H1 (cell line): ENCODE measurements around the gene KBTBD12. TPM values are rescaled to one million over a fixed set of nuclear protein-coding genes. Genes with fewer than 3 reads are reported as not detected.

Experiments used
- CTCF ChIA-PET: fragments of 300-600 bp; sonication (Branson Sonifier 250); formaldehyde crosslinking; loops from one replicate; lab custom pipeline; 2021; ENCODE audit not compliant: partially characterized antibody; lab: Charles Lee
- POLR2A ChIA-PET: fragments of 300-600 bp; sonication (Branson Sonifier 250); formaldehyde crosslinking; loops from one replicate; lab custom pipeline; 2021; ENCODE audit warnings: inconsistent platforms; ENCODE audit not compliant: partially characterized antibody; lab: Charles Lee
- DNase-seq, 2 experiments: peaks; one replicate each; pipeline versions ENCODE4 v3.0.0 to v3.0.0-alpha.2; 2010 to 2022; ENCODE audit warnings: low spot score in 2 of 2, low read depth in 1 of 2, mixed read lengths in 1 of 2
- FAIRE-seq: peaks from 2 replicates; lab custom pipeline; 2011; peaks lifted over from hg19 to GRCh38; lab: Jason Lieb, UNC
- H2AFZ ChIP-seq: 2 replicates; pipeline ENCODE4 v1.8.1; 2012; ENCODE audit warnings: low read length, inconsistent platforms
- H2AK5ac ChIP-seq: 2 replicates; pipeline ENCODE4 v1.6.1; 2013; ENCODE audit warnings: low read depth, low read length
- H2BK120ac ChIP-seq: replicated peaks from 2 replicates; pipeline ENCODE3; 2013; ENCODE audit warnings: low read depth, low read length, inconsistent platforms
- H2BK12ac ChIP-seq: 2 replicates; pipeline ENCODE4 v1.6.1; 2013; ENCODE audit warnings: low read depth, low read length
- H2BK15ac ChIP-seq: 2 replicates; pipeline ENCODE4 v1.6.1; 2013; ENCODE audit warnings: low read length
- H2BK20ac ChIP-seq: 2 replicates; pipeline ENCODE4 v1.6.1; 2013; ENCODE audit warnings: low read length
- H2BK5ac ChIP-seq: 2 replicates; pipeline ENCODE4 v1.6.1; 2013; ENCODE audit warnings: low read depth, low read length
- H3K14ac ChIP-seq: 2 replicates; pipeline ENCODE4 v1.6.1; 2013; ENCODE audit warnings: inconsistent platforms; ENCODE audit not compliant: insufficient read length
- H3K18ac ChIP-seq: 2 replicates; pipeline ENCODE4 v1.6.1; 2013; ENCODE audit warnings: low read length; ENCODE audit errors: extremely low read depth
- H3K23ac ChIP-seq: 2 replicates; pipeline ENCODE4 v1.6.1; 2013; ENCODE audit warnings: inconsistent platforms; ENCODE audit not compliant: insufficient read length
- H3K23me2 ChIP-seq: 2 replicates; pipeline ENCODE4 v1.6.1; 2013; ENCODE audit warnings: low read depth, low read length
- H3K27ac ChIP-seq: 2 replicates; pipeline ENCODE4 v1.6.1; 2011; ENCODE audit warnings: low read depth, low read length, inconsistent platforms
- H3K27me3 ChIP-seq, 4 experiments: replicated peaks in 1 of 4; 1 replicate in 1 of 4; 2 replicates in 3 of 4; pipeline versions ENCODE4 v1.6.1 to v1.8.1; 2011 to 2013; ENCODE audit warnings: low read length in 3 of 4, mild to moderate bottlenecking in 3 of 4, inconsistent platforms in 2 of 4, mixed read lengths in 2 of 4, moderate library complexity in 1 of 4; ENCODE audit not compliant: control insufficient read depth in 3 of 4, insufficient read depth in 3 of 4; ENCODE audit errors: extremely low read depth in 1 of 4
- H3K36me3 ChIP-seq, 4 experiments: 2 replicates each; pipeline versions ENCODE4 v1.6.1 to v1.8.1; 2011 to 2013; ENCODE audit warnings: mild to moderate bottlenecking in 4 of 4, low read length in 3 of 4, moderate library complexity in 2 of 4, control low read depth in 1 of 4, inconsistent platforms in 1 of 4; ENCODE audit not compliant: insufficient read depth in 4 of 4, control insufficient read depth in 2 of 4
- H3K4ac ChIP-seq: replicated peaks from 2 replicates; pipeline ENCODE3; 2013; ENCODE audit warnings: low read length, low read depth, mixed read lengths, inconsistent platforms; ENCODE audit not compliant: insufficient read length
- H3K4me1 ChIP-seq, 4 experiments: replicated peaks in 1 of 4; 1 replicate in 1 of 4; 2 replicates in 3 of 4; pipeline versions ENCODE4 v1.6.1 to v1.8.1; 2011 to 2013; ENCODE audit warnings: low read length in 3 of 4, inconsistent platforms in 2 of 4, mixed read lengths in 1 of 4; ENCODE audit not compliant: insufficient read depth in 4 of 4, control insufficient read depth in 3 of 4
- H3K4me2 ChIP-seq, 2 experiments: 2 replicates each; pipeline versions ENCODE4 v1.6.1 to v1.8.1; 2011 to 2013; ENCODE audit warnings: low read depth in 2 of 2, low read length in 2 of 2, control low read depth in 1 of 2, inconsistent platforms in 1 of 2, mild to moderate bottlenecking in 1 of 2; ENCODE audit not compliant: insufficient read depth in 1 of 2
- H3K4me3 ChIP-seq, 4 experiments: fragments of 200-600, 300-600 bp in 1 of 4; sonication (generic), shearing (Covaris generic), sonication (Bioruptor Twin) in 1 of 4; 2 replicates each; pipeline versions ENCODE4 v1.5.1 to v1.8.1; 2011 to 2016; ENCODE audit warnings: low read length in 4 of 4, low read depth in 3 of 4, control low read depth in 2 of 4, inconsistent platforms in 2 of 4, mild to moderate bottlenecking in 2 of 4, mixed read lengths in 1 of 4, moderate library complexity in 1 of 4; ENCODE audit not compliant: insufficient read depth in 2 of 4; ENCODE audit errors: extremely low read depth in 1 of 4
- H3K56ac ChIP-seq: replicated peaks from 2 replicates; pipeline ENCODE3; 2013; ENCODE audit warnings: low read depth, mild to moderate bottlenecking, mixed read lengths, low read length, inconsistent platforms; ENCODE audit not compliant: insufficient read length
- H3K79me1 ChIP-seq: 2 replicates; pipeline ENCODE4 v1.6.1; 2013; ENCODE audit warnings: low read depth, low read length, control low read depth
- H3K79me2 ChIP-seq, 2 experiments: 2 replicates each; pipeline versions ENCODE4 v1.6.1 to v1.8.1; 2012 to 2013; ENCODE audit warnings: low read length in 2 of 2, mild to moderate bottlenecking in 2 of 2, inconsistent platforms in 1 of 2; ENCODE audit not compliant: insufficient read depth in 2 of 2, control insufficient read depth in 1 of 2
- H3K9ac ChIP-seq, 4 experiments: replicated peaks in 1 of 4; 1 replicate in 1 of 4; 2 replicates in 3 of 4; pipeline versions ENCODE4 v1.6.1 to v1.8.1; 2011 to 2013; ENCODE audit warnings: low read depth in 3 of 4, low read length in 3 of 4, control low read depth in 2 of 4, mild to moderate bottlenecking in 2 of 4, moderate library complexity in 2 of 4, inconsistent platforms in 1 of 4; ENCODE audit errors: extremely low read depth in 1 of 4
- H3K9me3 ChIP-seq, 2 experiments: 2 replicates each; pipeline versions ENCODE4 v1.6.1 to v1.8.1; 2012 to 2013; ENCODE audit warnings: mild to moderate bottlenecking in 2 of 2, moderate library complexity in 2 of 2, control low read depth in 1 of 2, inconsistent platforms in 1 of 2, low read depth in 1 of 2, low read length in 1 of 2, mixed read lengths in 1 of 2; ENCODE audit not compliant: insufficient read depth in 2 of 2
- H4K20me1 ChIP-seq, 2 experiments: replicated peaks in 1 of 2; 2 replicates each; pipeline versions ENCODE3 to v1.8.1; 2011 to 2013; ENCODE audit warnings: inconsistent platforms in 2 of 2, low read length in 2 of 2, mild to moderate bottlenecking in 1 of 2; ENCODE audit not compliant: insufficient read depth in 2 of 2, control insufficient read depth in 1 of 2
- H4K5ac ChIP-seq: 2 replicates; pipeline ENCODE4 v1.6.1; 2013; ENCODE audit warnings: low read length, low read depth, mixed read lengths, inconsistent platforms; ENCODE audit not compliant: insufficient read length
- H4K8ac ChIP-seq: 2 replicates; pipeline ENCODE4 v1.8.0; 2013; ENCODE audit warnings: mild to moderate bottlenecking, moderate library complexity, low read length, inconsistent platforms; ENCODE audit not compliant: insufficient read depth; ENCODE audit errors: extremely low read depth
- H4K91ac ChIP-seq: replicated peaks from 2 replicates; pipeline ENCODE3; 2013; ENCODE audit warnings: low read length, mixed read lengths, inconsistent platforms; ENCODE audit not compliant: insufficient read length
- ASH2L ChIP-seq: fragments of 200-600, 300-600 bp; sonication (generic); IDR thresholded peaks from one replicate; pipeline ENCODE4 v1.7.1; 2017; ENCODE audit warnings: low read length
- BACH1 ChIP-seq: IDR thresholded peaks from 2 replicates; pipeline ENCODE4 v1.6.1; 2012; ENCODE audit warnings: low read length, improper control_type of control experiment
- BCL11A ChIP-seq, 2 experiments: IDR thresholded peaks; one replicate each; pipeline ENCODE4 v1.6.1; 2011; ENCODE audit warnings: low read depth in 2 of 2, low read length in 2 of 2, mild to moderate bottlenecking in 2 of 2
- CHD1 ChIP-seq: IDR thresholded peaks from 2 replicates; pipeline ENCODE4 v1.6.1; 2012; ENCODE audit warnings: low read depth, low read length, improper control_type of control experiment
- HDAC2 ChIP-seq, 2 experiments: fragments of 300-600 bp in 1 of 2; sonication (generic) in 1 of 2; IDR thresholded peaks; 2 replicates each; pipeline ENCODE4 v1.6.1; 2011 to 2012; ENCODE audit warnings: low read depth in 2 of 2, low read length in 2 of 2, mild to moderate bottlenecking in 2 of 2, moderate library complexity in 2 of 2, borderline replicate concordance in 1 of 2, inconsistent platforms in 1 of 2
- KDM5A ChIP-seq: fragments of 200-600 bp; IDR thresholded peaks from 2 replicates; pipeline ENCODE4 v1.7.1; 2012; ENCODE audit warnings: mild to moderate bottlenecking, low read length, inconsistent platforms, mixed read lengths
- MAFK ChIP-seq: IDR thresholded peaks from 2 replicates; pipeline ENCODE4 v1.6.1; 2012; ENCODE audit warnings: low read depth, mild to moderate bottlenecking, improper control_type of control experiment, low read length
- SAP30 ChIP-seq: fragments of 300-600 bp; sonication (generic); IDR thresholded peaks from 2 replicates; pipeline ENCODE4 v1.7.1; 2012; ENCODE audit warnings: low read length, moderate library complexity, mild to moderate bottlenecking, inconsistent platforms; ENCODE audit not compliant: insufficient read depth, insufficient replicate concordance
- SP4 ChIP-seq: IDR thresholded peaks from 2 replicates; pipeline ENCODE4 v1.6.1; 2012; ENCODE audit warnings: low read length, inconsistent platforms
- SRF ChIP-seq: IDR thresholded peaks from 2 replicates; pipeline ENCODE4 v1.6.1; 2011; ENCODE audit warnings: mild to moderate bottlenecking, low read depth, low read length, moderate library complexity
- polyA plus RNA-seq, 7 experiments: library from polyadenylated mRNA; depleted of rRNA in 3 of 7; stranded (reverse) in 5 of 7; unstranded in 2 of 7; fragments of >200 nt in 5 of 7; fragments of 200-250 nt in 2 of 7; gene quantifications; 1 replicate in 5 of 7; 2 replicates in 1 of 7; 4 replicates in 1 of 7; pipeline versions ENCODE4 v1.2.1 to v1.2.3, GENCODE V29; 2011 to 2013; ENCODE audit warnings: missing spikeins in 2 of 7, mixed read lengths in 2 of 7
- total RNA-seq: library from RNA; stranded (reverse); fragmentation: NEBNext Ultra II Directional; extraction: Animal tissue kit (Norgen Biotek cat#: 25700); gene quantifications from 2 replicates; pipeline ENCODE4 v1.2.1, GENCODE V29; 2021
- TF ChIP-seq, protein P1 (sequence below), 3 experiments: IDR thresholded peaks; 1 replicate in 2 of 3; 2 replicates in 1 of 3; pipeline versions ENCODE4 v1.5.1 to v1.6.1; 2011; ENCODE audit warnings: low read length in 3 of 3, mild to moderate bottlenecking in 3 of 3, inconsistent platforms in 2 of 3, low read depth in 1 of 3, moderate library complexity in 1 of 3; ENCODE audit not compliant: insufficient read depth in 1 of 3; ENCODE audit errors: control extremely low read depth in 1 of 3
- TF ChIP-seq, protein P2 (sequence below): IDR thresholded peaks from 2 replicates; pipeline ENCODE4 v1.6.1; 2011; ENCODE audit warnings: low read depth, mild to moderate bottlenecking, low read length; ENCODE audit not compliant: insufficient read depth

Gene KBTBD12
- total and polyA plus RNA-seq, 2 of the 8 experiments (the other 6 are each of a cell fraction or from before 2014, with no cell fraction given) = 0.33 to 0.63 TPM

DNA sequence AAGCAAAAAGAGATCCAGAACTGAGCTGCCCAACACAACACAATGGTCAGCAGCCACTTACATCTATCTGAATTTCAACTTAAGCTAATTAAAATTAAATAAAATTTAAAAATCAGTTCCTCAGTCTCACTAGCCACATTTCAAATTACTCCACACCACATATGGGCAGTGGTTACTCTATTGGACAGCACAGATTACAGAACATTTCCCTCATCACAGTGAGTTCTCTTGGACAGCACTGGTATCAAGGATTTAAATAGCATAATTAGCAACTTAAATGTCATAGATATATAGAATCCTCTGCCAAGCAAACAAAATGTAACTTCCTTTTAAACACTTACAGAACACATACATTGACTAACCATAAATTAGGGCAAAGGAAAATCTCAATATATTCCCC lies 64.4 kb downstream of the KBTBD12 start:
- CTCF ChIA-PET = interaction anchor here (1.0 to 1.8 kb wide), 2 partner anchors 9 to 12 kb away, joined by 4 to 5 read pairs; no protein-coding TSS in a partner anchor
- no peaks in the 10 kb centered on the region for H4K20me1 ChIP-seq
- H2BK15ac ChIP-seq = no peak overlapping the region
- no peak overlapping the region for H3K14ac ChIP-seq
- H2BK120ac ChIP-seq = no peak overlapping the region
- H3K56ac ChIP-seq = no peak overlapping the region
- H4K91ac ChIP-seq = no peak overlapping the region
- no peak overlapping the region for H3K4ac ChIP-seq
- no peak overlapping the region for H3K4me3 ChIP-seq
- H3K36me3 ChIP-seq = no peaks in the 10 kb centered on the region
- H3K4me1 ChIP-seq = no peaks in the 10 kb centered on the region
- DNase-seq (no peak), FAIRE-seq (no peak)
- H2AFZ ChIP-seq = no peak overlapping the region
- H3K4me2 ChIP-seq = no peak overlapping the region
- no peak overlapping the region for H3K23ac ChIP-seq
- no peak overlapping the region for H2BK5ac ChIP-seq
- no peaks in the 10 kb centered on the region for H3K79me2 ChIP-seq
- H3K23me2 ChIP-seq = no peaks in the 10 kb centered on the region
- H2AK5ac ChIP-seq = no peak overlapping the region
- no peaks in the 10 kb centered on the region for H3K27me3 ChIP-seq
- POLR2A ChIA-PET = interaction anchor here (0.6 kb wide), 1 partner anchor 86 kb away, joined by 3 read pairs; no protein-coding TSS in a partner anchor
- no peaks in the 10 kb centered on the region for H3K79me1 ChIP-seq
- H3K18ac ChIP-seq = no peak overlapping the region
- no peak overlapping the region for H2BK12ac ChIP-seq
- no peak overlapping the region for H3K27ac ChIP-seq
- H4K5ac ChIP-seq = no peak overlapping the region
- no peak overlapping the region for H2BK20ac ChIP-seq
- no peak overlapping the region for H4K8ac ChIP-seq
- no peaks in the 10 kb centered on the region for H3K9me3 ChIP-seq
- H3K9ac ChIP-seq = no peak overlapping the region
- TF ChIP-seq HDAC2 (IDR thresholded peaks at IDR 0.05; ENCODE audit: borderline replicate concordance in 1 of 2, low read depth in 2 of 2, low read length in 2 of 2) = no peak
- no peak for TF ChIP-seq CHD1
- TF ChIP-seq, protein P1, sequence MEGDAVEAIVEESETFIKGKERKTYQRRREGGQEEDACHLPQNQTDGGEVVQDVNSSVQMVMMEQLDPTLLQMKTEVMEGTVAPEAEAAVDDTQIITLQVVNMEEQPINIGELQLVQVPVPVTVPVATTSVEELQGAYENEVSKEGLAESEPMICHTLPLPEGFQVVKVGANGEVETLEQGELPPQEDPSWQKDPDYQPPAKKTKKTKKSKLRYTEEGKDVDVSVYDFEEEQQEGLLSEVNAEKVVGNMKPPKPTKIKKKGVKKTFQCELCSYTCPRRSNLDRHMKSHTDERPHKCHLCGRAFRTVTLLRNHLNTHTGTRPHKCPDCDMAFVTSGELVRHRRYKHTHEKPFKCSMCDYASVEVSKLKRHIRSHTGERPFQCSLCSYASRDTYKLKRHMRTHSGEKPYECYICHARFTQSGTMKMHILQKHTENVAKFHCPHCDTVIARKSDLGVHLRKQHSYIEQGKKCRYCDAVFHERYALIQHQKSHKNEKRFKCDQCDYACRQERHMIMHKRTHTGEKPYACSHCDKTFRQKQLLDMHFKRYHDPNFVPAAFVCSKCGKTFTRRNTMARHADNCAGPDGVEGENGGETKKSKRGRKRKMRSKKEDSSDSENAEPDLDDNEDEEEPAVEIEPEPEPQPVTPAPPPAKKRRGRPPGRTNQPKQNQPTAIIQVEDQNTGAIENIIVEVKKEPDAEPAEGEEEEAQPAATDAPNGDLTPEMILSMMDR (IDR thresholded peaks at IDR 0.05; ENCODE audit: control extremely low read depth in 1 of 3, insufficient read depth in 1 of 3, low read depth in 1 of 3, low read length in 3 of 3) = no peak
- TF ChIP-seq BACH1 = no peak
- TF ChIP-seq ASH2L = no peak
- TF ChIP-seq MAFK = no peak
- TF ChIP-seq SAP30 = no peak
- TF ChIP-seq KDM5A = no peak
- no peak for TF ChIP-seq BCL11A (IDR thresholded peaks at IDR 0.05; ENCODE audit: low read depth in 2 of 2, low read length in 2 of 2)
- no peak for TF ChIP-seq SP4
- TF ChIP-seq SRF = no peak
- TF ChIP-seq, protein P2, sequence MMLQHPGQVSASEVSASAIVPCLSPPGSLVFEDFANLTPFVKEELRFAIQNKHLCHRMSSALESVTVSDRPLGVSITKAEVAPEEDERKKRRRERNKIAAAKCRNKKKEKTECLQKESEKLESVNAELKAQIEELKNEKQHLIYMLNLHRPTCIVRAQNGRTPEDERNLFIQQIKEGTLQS = no peak
